Measurements from ENCODE around the gene PRKAR1B.
"Not testable (repeated sequence)": the region's sequence is repeated elsewhere in the genome, so short reads cannot be mapped to it uniquely, and the experiment has no call there.

The PRKAR1B gene

DNA sequence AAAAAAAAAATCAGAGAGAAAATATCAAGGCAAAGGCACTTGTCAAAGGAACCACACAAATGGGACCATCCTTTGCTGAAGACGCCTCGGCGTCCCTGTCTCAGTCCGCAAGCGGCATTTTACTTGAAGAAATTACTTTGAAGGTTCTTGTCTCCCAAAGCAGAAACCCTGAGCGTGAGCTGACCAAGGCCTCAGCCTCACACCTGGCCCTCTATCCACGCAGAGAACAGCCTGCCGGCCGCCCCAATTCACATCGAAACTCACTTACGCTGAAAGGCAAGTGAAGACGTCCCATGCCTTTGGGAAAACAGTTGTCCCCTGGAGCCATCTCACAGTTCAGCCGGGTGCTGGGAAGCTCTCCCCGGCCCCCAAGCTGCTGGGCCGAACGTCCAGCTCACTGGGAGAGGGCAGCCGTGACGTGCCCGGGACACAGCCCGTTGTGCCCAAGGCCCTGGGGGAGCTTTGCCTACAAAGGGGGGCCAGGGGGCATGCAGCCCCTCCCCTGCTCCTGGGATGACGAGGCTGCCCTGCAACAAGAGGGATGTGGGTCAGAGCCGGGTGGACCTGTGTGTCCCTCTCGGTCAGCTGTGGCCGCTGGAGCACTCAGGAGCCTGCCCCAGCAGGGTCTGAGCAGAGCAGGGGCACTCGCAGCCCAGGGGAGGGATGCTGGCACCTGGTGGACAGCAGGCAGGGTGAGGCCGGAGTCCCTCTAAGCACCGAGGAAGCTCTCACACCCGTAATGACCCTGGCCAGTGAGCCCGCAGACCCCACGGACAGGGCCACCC lies 157.8 kb downstream of the PRKAR1B start:
- no peak for DNase-seq

DNA sequence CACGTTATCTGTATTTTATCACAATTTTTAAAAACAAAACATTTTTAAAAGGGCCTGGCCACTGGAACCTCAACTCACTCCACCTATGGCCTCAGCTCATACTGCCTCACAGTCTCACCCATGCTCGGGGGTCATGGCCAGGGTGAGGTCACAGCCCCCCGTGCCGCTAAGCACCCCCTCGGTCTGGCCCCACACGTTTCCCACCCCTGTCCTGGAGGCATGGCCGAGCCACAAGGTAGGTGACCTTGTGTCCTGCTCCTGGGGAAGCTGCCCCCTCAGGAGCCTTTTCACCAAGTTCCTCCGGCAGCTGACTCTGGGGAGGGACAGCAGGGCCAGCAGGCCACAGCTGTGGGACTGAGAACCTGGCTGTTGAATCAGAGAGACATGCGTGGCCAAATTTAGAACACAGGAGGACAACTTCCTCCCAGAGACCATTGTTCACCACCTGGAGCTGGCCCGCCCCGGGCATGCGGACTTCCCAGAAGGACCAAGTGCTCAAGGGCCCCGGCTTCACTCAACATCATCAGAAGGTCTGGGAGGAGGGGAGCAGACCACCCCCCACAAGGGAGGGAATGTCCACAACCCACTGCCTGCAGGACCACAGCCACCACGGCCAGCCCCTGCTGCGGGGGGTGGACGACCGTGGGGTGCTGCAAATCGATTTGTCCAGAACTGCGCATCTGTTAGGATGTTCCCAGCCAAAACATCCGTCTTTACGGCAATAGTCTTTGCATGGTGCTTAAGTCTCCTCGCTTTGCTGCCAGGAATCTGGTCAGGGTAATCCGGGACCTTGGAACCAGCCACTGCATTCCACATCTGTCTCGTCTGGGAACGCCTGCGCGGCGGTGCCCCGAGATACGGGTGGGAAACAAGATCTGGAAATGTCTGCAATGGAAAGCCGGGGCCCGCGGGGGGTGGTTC lies 158.8 kb downstream of the PRKAR1B start:
- DNase-seq = no peak

DNA sequence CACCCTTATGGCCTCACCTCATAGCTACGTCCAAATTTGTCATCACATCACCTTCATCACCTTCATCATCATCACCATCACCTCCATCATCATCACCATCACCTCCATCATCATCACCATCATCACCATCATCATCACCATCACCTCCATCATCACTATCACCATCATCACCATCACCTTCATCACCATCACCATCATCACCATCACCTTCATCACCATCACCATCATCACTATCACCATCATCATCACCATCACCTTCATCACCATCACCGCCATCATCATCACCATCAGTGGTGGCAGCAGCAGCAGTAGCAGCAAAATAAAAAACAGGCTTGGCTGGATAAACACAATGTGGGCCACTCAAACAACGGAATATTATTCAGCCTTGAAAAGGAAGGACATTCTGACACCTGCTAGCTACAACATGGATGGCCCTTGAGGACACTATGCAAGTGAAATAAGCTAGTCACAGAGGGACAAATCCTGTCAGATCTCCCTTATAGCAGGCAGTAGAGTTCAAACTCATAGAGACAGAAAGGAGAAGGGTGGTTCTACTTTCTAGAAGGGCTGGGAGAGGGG lies 159.7 kb downstream of the PRKAR1B start:
- no peak for DNase-seq

DNA sequence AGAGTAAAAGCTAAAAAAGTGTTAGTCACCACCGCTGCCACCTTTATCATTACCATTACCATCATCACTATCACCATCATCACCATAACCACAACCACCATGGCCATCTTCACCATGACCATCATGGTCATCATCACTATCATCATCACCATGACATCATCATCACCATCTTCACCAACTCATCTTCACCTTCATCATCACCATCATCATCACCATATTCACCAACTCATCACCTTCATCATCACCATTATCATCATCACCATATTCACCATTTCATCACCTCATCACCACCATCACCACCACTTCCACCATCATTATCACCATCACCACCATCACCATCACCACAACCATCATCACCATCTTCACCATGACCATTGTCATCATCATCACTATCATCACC lies 161.0 kb downstream of the PRKAR1B start:
- no peak for DNase-seq

DNA sequence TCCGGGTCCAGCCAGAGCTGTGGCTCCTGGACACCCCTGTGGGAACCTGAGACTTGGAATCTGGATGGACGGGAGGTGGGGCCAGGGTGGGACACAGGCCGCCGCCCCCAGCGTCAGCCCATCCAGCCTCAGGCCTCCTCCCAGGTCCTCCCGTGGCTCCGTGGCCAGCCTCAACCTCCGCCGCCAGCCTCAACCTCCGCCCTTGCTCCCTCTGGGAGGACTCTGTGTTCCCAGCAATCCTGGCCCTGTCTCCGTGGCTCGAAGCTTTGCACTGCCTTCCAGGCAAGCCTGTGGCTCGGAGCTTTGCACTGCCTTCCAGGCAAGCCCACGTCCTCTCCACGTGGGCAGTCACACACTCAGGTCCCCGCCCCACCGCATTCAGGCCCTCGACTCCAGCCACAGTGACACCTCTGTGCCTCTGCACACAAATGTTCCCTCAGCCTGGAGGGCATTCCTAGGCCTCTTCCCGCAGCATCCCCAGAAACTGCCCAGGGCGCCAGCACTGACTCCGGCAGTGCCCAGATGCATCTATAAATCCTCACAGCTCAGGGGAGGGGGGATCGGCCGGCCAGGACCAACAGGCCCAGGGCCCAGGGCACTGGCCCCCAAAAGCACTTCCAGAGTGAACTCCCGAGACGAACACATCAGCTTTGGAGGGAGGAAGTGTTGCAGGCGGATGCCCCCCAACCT lies 162.8 kb downstream of the PRKAR1B start:
- DNase-seq = no peak

DNA sequence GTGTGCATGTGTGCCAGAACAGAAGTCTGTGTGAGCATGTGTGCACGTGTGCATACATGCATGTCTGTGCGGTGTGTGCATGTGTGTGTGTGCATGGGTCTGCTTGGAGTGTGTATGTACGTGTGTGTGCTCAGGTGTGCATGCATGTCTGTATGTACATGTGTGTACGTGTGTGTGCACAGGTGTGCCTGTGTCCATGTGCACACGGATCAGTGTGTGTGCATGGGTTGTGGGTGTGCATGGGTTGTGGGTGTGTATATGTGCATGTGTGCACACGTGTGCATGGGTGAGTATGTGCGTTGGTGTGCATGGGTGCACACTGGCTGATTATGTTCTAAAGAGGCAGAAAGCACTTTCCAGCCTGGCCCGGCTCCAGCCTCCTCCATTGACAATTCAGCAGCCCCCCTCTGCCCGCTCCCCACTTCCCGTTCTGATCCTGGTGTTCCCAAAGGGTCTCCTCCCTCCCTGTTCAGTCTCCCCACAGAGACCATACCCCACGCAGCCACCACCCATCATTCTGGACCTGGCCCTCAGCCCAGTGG lies 163.4 kb downstream of the PRKAR1B start:
- no peak for DNase-seq

DNA sequence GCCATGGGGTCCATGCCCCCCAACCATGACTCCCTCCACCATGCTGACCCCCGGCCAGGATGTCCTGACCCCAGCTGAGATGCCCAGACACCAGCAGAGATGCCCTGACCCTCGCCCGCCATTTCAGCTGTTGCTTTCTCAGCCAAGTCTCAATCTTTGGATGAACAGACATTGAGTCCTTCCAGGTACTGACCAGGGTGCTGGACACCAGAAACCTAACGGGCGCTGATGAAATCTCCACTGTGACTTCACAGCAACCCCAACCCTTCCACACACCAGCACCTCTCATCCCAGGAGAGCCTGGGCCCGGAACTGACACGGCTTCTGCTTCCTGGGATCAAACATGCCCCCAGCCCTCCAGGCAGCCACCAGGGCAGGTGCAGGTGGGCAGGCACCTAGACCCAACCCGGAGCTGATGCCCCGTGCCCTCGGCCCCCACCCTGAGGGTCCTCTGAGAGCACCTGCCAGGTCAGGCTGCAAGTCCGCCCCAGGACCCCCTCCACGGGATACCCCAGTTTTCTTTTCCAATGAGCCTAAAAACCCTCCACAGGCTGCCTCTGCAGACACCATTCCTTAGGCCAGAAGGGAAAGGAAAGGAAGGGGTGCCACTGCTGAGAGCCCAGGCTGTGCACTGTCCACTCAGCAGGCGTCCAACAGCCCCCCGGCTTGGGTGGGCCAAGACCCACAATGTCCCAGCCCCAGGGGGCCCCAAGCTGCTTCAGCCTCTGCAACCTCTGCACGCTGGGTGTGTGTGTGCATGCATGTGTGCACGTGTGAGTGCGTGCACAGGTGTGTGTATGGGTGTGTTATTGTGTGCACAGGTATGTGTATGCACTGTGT lies 164.1 kb downstream of the PRKAR1B start:
- no peak for DNase-seq

DNA sequence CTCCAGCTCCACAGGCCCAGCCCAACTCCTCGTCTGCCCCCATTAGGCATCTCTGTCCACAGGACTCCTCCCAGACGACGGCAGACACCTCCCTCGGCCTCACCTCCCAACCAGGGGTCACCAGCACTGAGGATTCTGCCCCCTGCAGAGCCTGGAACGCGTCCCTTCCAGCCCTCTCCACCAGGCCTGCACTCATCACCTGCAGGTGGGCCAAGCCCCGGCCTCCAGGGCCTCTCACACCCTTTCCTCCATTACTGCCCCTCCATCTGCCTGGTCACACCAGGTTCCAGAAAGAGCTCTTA lies 164.8 kb downstream of the PRKAR1B start:
- no peak for DNase-seq

DNA sequence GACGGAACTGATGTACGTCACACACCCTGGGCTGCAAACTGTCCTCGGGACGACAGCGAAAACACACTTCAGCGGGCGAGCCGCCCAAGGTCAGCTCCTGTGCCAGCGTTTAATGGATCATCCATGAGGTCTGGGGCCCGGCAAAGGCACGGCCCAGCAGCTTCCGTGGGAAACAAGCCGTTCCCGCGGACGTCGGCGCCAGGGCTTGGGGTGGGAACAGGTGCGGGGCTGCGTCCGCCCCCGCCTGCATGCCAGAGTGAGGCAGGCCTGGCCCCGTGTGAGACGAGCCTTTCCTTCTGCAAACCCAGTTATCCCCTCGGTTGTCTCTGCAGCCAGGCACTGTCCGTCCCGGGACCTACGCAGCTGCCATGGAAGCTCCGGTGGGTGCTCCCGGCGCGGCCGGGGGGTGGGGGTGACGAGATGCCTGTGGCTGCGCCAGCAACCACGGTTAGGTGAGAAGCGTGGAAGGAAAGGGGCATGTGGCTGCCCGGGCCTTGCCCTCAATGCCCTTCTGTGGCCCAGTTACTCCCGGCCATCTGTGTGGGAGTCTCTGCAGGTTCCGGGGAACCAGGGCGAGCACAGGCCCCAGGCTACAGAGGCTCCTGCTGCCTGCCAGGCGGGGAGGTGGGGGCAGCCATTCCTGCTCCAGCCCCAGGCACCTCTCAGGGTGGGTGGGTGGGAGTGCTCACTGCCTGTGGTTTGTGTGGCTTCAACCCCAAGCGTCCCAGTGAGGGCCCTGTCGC lies 165.3 kb downstream of the PRKAR1B start:
- DNase-seq = no peak

DNA sequence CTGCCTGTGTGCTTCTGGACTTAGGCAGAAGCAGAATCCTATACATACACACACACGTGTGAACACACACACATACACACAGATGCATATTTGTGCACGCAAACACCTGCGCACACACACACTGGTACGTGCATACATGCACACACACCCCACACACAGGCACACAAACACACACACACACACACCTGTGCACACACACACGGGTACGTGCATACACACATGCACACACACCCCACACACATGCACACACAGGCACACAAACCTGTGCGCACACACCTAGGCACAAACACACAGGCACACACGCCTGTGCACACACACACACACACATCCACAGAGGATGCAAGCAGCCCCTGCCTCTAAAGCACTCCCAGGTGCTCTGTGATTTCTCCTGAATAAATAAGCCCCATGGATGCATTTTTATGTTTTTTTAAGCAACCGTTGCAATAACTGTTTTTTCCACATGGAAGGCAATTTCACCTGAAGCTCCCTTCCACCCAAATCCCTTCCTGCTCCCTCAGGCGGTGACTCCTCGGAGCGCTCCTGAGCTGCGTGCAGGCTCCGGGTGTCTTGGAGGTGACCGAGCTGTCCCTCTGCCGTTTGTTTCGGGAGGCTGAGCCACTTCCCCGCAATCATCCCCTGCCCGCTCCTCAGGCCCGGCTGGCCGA lies 166.0 kb downstream of the PRKAR1B start:
- no peak for DNase-seq

DNA sequence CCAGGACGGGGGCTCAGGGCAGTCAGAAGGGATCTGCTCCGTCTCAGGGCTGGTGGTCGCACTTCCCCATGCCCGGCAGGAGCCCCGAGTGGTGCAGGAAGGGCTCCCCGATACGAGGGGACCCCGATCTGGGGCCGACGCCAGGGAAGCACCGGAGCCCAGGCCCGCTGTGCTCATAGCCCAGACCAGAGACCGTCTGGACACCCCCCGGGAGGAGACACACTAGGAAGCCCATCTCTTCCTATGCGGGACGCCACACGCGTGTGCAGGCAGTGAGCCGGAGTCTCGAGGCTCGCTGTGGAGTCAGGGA lies 167.7 kb downstream of the PRKAR1B start:
- DNase-seq = no peak

DNA sequence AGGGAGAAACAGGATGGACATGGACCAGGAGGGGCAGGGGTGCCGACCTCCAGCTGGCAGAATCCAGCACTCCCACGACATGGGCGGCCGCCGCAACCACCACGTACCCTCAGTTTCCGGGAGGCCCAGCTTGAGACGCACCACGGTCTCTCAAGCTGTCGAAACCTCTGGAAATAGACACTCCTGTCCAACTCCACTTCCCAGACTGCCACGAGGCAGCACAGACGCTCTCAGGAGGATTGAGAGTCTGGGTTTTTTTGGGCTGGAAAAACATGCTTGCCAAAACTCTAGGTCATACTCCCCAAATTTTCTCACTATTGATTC lies 169.6 kb downstream of the PRKAR1B start:
- no peak for DNase-seq

DNA sequence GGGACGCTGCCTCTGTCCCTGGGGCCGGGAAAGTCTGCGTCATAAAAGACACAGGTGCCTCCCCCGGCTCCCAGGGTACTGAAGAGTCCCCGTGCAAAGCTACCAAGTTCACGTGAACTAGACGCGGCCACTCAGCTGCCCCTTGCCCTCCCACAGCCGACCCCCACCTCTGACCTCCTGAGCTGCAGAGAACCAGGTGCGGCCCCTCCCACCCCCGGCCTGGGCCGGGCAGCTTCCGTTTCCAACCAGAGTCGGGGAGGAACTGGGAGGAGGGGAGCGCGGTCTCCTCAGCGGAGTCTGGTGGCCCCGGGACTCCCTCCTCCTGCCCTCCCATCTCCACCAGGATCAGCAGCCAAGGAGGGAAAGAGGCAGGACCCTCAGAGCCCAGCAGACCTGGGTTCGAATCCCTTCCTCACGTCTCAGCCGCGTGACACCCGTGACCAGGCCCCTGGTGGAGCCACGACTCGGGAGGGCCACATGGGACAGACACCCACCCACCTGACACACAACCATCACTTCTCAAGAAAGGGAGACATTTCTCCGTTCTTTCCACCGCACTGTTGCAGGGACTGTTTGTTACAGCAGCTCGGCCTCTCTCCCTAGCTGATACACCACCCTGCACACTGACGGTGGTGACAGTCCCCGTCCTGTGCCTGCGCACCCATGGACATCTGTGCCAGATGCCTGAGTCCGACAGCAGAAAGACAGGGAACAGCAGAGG lies 170.1 kb downstream of the PRKAR1B start:
- no peak for DNase-seq

DNA sequence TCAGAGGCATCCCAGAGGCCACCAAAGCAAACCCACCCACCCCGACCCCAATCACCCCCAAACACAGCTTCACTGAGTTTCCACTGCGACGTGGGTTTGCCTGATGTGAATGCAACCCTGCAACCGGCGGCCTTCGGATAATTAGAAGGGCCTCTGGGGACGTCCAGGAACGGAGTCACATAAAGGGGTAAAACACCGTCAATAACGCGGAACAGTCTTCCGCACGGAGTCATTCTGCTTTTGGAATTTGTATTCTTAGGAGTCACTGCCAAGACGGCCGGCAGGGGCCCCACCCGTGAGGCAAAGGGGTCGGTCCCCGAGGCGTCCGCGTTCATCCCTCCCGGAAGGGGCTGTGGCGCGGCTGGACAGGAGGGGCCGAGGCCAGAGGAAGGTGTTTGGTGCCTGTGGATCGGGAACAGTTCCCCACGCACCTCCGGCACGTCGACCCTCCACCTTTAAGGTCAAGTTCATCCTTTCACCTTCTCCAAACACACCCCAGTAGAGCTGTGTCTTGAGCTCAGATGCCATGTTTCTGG lies 170.7 kb downstream of the PRKAR1B start:
- DNase-seq = no peak

DNA sequence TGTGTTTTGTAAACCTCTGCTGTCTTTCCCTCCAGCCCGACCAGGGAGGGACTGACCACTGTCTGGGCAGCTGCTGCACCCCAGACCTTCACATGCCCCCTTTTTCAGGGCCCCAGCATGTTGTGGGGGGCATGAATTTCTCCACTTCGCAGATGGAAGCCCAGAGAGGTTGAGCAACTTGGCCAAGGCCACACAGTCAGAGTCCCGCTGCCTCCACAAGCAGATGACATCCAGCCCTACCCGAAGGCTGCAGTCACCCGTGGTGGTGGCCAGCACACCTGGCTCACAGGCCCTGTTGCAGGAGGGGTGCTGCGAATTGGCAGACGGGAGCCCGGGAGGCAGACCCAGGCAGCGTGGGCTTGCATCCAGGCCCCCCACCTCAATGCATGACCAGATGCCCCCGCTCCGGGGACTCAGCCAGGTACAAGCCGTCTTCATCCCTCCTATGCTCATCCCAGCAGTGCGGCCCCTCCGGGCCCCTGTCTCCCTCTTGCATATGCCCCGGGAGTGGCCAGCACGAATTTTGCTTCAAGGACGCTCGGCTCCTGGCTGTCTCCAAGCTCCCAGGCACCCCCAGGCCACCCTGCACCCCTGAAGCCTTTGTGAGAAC lies 171.4 kb downstream of the PRKAR1B start:
- DNase-seq = no peak

DNA sequence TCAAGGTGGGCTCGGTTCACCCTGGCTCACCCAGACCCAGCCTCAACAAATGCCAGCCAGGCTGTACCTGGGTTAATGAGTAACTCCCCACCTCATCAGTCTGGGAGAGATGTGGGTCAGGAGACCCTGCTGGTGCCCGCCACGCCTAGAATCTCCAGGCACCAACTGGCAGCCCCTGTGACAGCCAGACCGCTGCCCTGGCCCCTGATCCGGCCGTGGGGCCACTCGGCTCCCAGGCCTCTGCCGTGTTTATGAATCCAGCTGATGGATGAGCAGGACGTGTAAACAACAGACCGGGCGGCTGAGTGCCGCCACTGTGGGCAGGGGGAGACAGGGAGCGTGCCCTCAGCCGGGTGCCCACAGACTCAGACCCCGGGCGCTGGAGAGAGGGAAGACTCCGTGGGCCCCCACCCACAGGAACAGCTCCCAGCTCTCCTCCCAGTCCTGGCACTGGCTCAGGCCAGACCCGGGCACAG lies 173.4 kb downstream of the PRKAR1B start:
- DNase-seq = no peak

DNA sequence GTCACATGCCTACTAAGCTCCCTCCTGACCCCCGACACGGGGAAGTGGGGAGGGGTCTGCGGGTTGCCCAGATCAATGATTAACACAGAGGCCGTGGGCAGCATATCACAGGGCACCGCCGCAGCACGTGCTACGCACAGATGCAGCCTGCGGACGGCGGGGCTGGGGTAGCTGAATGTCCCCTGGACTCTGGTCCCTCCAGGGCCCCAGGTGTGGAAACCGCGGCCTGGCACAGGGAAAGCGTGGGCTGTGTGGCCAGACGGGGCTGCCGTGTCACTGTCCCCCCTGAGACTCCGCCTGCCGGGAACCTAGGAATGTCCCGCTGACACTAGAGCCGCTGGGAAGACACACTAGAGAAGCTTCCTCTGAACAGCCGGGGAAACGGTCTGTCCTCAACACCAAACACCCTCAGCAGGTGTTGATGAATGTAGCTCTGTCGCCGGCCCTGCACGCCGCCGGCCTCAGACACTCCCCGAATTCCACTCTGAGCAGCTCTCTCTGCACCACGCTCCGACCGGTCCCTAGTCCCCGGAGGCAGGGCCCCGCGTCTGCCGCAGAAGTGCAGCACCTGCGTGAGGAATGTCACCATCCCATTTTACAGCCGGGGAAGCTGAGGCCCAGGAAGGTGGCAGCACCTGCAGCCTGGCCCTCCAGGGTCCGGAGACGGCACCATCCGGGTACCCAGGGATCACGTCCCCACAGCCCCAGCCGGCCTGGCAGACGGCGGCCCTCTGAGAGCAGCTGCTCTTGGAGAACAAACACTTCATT lies 174.0 kb downstream of the PRKAR1B start:
- no peak for DNase-seq

DNA sequence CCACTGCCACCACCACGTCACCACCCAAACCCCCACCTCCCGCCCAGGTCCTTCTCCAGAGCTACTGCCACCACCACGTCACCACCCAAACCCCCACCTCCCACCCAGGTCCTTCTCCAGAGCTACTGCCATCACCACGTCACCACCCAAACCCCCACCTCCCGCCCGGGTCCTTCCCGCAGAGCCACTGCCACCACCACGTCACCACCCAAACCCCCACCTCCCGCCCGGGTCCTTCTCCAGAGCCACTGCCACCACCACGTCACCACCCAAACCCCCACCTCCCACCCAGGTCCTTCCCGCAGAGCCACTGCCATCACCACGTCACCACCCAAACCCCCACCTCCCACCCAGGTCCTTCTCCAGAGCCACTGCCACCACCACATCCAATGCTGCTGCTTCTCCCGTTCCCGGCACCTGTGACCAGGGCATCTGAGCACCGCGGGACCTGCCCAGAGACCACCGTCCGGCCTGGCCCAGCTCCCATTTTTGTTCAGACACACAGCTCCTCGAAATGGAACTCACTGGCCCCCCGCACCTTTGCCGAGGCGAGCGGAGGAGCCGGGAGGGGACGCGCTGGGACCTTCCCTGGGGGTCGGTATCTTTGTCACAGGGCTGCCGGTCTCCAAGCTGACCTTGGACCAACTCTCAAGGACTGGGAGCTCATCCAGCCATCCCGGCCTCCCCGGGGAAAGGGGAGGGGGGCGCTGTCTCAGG lies 174.8 kb downstream of the PRKAR1B start:
- DNase-seq = not testable (repeated sequence)
